GM12874 (cell line): ENCODE measurements around the gene DMD.

Experiments used
- CTCF ChIP-seq: IDR thresholded peaks from 2 replicates; pipeline ENCODE4 v1.5.1; 2011; ENCODE audit warnings: low read depth, mild to moderate bottlenecking, control low read depth, low read length, moderate library complexity; ENCODE audit not compliant: insufficient read depth

The DMD gene

GRCh38 chrX:33082371-33082770, 129.0 kb downstream of the DMD start:
- TF ChIP-seq CTCF, result no peak

GRCh38 chrX:33078273-33078672, 133.1 kb downstream of the DMD start:
- no peak for TF ChIP-seq CTCF

GRCh38 chrX:33065415-33065814, 145.9 kb downstream of the DMD start:
- TF ChIP-seq CTCF, result no peak

- no peak for TF ChIP-seq CTCF
Observed at GRCh38 chrX:33062041-33062440, 149.3 kb downstream of the DMD start.

GRCh38 chrX:33053001-33053400, 158.3 kb downstream of the DMD start:
- no peak for TF ChIP-seq CTCF

- no peak for TF ChIP-seq CTCF
Observed at GRCh38 chrX:33045882-33046281, 165.5 kb downstream of the DMD start.

GRCh38 chrX:33045245-33045644, 166.1 kb downstream of the DMD start:
- no peak for TF ChIP-seq CTCF

- TF ChIP-seq CTCF, result no peak
Observed at GRCh38 chrX:33041141-33041540, 170.2 kb downstream of the DMD start.
